Endometrial microvascular endothelial cells (primary cell): ENCODE measurements around the gene CRADD. TPM values are rescaled to one million over a fixed set of nuclear protein-coding genes. Genes with fewer than 3 reads are reported as not detected.
"Not testable (repeated sequence)": the region's sequence is repeated elsewhere in the genome, so short reads cannot be mapped to it uniquely, and the experiment has no call there.

Source experiments
- in situ Hi-C: cut with HindIII; loops from 2 replicates; pipeline ENCODE4 v1.10.0; 2017; ENCODE audit warnings: low sequenced_read_pairs, low pct_unique_long_range_greater_than_20kb; ENCODE audit errors: inconsistent ontology term
- total RNA-seq: library from RNA; depleted of rRNA; stranded (reverse); fragments of >200 nt; gene quantifications from one replicate; pipeline ENCODE4 v1.2.3, GENCODE V29; 2015; ENCODE audit errors: inconsistent ontology term

CRADD gene
- 28.3 TPM for total RNA-seq

- in situ Hi-C loops = no loop called here
These were observed at the start of gene CRADD for GRCh38 chr12:93677195-93678064. CRADD (plus strand) TSS chr12:93677375.

GRCh38 chr12:93632383-93632782 is 44.8 kb upstream of the CRADD start:
- in situ Hi-C loops = no loop called here

DNA sequence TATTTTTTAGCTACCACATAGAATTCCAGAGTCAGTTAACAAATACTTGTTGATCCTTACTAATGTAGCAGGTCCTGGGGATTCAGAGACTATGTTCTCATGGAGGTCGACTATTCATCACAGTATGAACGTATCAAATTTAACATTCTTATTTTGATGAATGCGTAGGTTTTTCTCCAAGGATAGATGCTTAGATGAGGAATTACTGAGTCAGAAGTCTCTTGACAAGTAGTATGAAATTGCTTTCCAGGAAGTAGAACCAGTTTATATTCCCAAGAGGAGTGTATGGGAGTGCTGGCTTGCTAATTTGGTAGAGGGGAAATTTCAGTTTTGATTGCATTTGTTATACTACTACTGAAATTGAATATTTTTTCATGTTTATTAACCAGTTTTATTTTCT is 42.8 kb upstream of the CRADD start:
- in situ Hi-C loops = no loop called here

DNA sequence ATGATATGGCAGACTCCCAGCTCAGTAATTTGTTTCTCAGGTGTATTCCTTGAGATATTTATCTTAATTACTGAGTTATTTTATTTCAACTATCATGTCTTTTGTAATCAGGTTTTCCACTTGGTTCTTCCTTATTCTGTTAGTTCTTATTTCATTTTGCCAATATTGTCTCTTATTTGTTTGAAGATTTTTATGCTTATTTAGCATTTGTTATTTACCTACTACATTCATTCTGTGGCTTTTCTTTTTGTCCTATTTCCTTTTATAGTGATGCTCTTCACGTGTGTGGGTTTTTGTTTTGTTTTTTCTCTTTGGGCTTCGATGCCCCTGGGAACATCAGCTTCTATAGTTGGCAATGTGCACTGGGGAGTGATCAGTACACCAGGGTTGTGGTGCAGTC is 40.5 kb upstream of the CRADD start:
- in situ Hi-C loops = no loop called here

DNA sequence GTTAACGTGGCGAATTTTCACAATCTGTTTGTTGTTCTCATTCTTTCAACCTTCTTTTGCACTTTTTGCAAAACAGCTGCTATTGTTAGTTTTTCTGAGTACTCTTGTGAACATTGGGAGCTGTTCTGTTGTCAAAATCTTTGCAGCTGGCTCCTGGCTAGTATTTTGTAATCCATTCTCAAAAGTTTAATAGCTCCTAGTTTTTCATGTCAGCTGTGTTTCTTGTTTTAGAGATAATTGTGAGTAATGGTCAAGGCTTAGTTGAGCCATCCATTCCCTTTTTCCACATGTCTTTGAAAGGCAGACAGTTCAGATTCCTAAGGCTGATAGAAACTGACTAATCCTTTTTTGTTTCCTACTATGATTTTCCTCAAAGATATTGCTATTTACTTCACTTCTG is 39.1 kb upstream of the CRADD start:
- in situ Hi-C loops = no loop called here

- in situ Hi-C loops = no loop called here
These were observed 38.2 kb upstream of the CRADD start for GRCh38 chr12:93638954-93639353.

- in situ Hi-C loops = no loop called here
These were observed 37.8 kb upstream of the CRADD start for GRCh38 chr12:93639406-93639805.

- in situ Hi-C loops = not testable (repeated sequence)
These were observed 35.8 kb upstream of the CRADD start for GRCh38 chr12:93641380-93641779.

- in situ Hi-C loops = no loop called here
These were observed 34.4 kb upstream of the CRADD start for GRCh38 chr12:93642751-93643150.

- in situ Hi-C loops = no loop called here
These were observed 31.5 kb upstream of the CRADD start for GRCh38 chr12:93645702-93646101.

DNA sequence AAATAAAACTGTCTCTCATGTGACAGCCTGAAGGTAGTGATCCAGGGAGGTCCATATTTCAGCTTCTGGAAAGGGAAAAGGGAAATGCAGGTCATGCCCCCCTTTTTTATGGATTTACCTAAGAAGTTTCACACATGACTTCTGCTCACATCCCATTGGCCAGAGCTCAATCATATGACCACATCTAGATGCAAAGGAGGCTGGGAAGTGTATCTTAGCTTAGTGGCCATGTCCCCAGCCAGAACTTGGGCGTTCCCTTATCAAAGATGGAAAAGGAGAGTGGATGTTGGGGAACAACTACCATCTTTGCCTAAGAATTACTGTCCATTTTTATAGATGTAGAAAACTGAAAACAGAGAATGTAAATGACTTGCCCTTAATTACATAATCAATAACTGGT is 26.5 kb upstream of the CRADD start:
- in situ Hi-C loops = no loop called here

DNA sequence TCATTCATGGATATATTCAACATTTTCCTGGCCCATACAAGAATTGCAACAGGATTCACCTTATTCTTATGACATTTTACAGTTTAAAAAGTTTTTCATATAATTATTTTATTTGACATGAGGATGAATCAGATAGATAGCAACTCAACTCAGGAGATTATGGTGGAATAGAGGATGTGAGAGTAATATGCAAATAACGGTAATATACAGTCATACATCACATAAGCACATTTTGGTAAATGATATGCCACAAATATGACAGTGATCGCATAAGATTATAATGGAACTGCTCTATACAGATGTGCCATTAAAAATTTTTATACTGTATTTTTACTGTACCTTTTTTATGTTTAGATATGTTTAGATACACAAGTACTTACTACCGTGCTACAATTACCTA is 24.1 kb upstream of the CRADD start:
- in situ Hi-C loops = no loop called here

DNA sequence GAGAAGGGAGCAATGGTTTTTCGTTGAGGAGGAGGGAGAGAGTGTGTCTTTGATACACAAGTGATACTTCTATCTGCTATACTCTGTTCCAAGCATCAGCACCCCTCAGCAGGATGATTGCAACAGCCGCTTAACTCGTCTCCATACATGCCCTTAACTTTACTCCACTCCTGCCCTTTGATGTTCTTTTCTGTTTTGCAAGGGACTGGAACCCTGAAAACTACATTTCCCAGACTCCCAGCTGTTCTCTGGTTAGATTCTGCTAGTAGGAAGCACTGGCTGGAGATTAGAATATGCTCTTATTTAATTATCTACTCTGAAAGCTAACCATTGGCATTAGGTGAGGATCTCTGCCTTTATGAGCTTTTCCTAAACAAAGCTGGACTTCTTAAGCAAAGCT is 23.5 kb upstream of the CRADD start:
- in situ Hi-C loops = no loop called here

GRCh38 chr12:93654421-93654820 is 22.8 kb upstream of the CRADD start:
- in situ Hi-C loops = no loop called here

GRCh38 chr12:93657071-93657470 is 20.1 kb upstream of the CRADD start:
- in situ Hi-C loops = no loop called here

- in situ Hi-C loops = no loop called here
These were observed 16.2 kb upstream of the CRADD start for GRCh38 chr12:93661021-93661420.

GRCh38 chr12:93663006-93663728 is 14.0 kb upstream of the CRADD start:
- in situ Hi-C loops = no loop called here

- in situ Hi-C loops = no loop called here
These were observed 13.5 kb upstream of the CRADD start for GRCh38 chr12:93663729-93664084.

DNA sequence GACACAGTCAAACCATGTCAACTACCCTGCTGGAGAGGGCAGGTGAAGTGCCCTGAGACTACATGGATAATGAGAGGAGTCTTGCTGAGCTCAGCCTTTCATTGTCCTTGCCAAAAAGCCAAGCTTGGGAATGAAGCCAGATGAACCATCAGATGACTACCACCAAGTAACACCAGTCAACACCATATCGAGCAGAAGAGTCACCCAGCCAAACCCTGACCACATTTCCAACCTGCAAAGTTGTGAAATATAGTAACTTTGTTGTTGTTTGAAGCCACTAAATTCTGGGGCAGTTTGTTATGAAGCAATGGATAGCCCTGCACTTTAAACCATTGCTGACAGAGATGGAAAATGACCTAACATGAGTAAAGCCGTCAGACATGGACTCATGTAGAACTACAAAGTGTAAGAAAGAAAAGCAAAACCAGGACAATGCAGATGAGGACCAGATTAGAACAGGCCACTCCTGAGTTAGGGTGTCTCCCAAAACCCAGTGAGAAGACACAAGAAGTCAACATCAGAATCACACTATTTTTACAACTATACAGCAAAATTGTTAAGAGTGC is 12.5 kb upstream of the CRADD start:
- in situ Hi-C loops = no loop called here

DNA sequence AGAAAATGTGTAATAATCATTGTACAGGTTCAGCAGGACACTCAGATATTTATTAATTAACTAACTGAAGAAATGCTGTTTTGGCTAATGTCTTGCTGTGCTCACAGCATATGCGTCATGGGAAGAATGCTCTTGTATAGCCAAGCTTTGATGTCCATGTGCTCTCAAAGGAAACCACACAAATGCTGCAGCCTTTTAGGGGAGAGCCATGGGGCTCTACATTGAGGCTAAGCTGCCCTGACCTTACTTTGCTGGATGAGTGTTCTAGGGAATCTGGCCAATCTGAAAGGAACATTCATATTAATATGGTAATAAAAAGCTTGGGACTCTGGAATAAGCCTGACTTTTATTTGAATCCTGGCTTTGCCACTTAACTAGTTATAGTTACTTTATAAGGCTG is 9.5 kb upstream of the CRADD start:
- in situ Hi-C loops = no loop called here
